Ammon's horn (tissue), 1 donor: Measurements from ENCODE around the gene MROH7.
A peak's percentile ranks its signal among the peaks of the same experiment; 100 is the strongest.

ENCODE experiments used
- DNase-seq: peaks from one replicate; pipeline ENCODE4 v3.0.0-alpha.2; 2016; ENCODE audit warnings: low spot score

MROH7 gene

DNA sequence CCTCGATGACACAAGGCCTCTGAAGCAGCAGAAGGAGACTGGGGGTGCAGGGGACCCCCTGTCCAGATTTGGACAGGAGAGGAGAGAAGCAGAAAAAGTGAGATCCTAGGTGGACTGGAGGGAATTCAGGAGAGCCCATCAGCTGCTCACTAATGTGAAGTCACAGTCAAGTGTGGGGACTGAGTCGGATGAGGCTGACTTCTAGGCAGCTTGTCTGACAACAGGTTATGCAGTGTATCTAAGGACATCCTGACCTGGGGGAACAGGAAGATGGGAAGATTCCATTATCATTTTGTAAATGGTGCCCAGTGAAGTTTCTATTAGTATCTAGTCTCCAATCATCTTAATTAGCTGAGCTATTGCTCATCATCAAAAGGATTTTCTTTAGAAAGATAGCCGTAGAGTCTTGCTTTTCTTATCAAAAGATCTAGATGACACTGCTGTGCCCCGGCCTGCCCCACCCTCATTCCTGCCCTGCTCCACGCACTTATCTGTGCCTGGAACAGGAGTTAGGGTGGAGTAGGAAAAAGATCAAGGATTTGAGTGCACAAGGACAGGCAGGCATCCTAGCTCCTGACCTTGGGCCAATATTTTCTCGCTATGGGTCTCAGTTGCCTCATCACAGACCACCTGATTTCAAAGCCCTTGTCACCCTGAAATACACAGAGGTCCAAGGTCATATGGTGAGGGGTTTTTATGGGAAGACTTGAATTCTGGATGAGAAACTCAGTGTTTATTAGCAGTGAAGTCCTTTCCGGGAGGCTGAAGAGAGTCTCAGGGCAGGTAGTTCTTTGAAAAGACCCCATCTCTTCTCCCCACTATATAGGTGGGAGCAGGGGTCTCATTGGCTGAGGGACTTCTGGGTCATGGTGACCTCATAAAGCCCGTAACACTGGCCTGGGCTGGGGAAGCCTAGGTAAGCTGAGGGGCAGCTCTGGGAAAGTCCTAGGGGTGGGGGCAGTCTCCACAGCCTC lies at the start of gene MROH7:
MROH7 (plus strand) TSS at position 924 of the 974 bp plus-strand sequence. CDS start 11,141 bp downstream, outside the sequence.
- DNase-seq = no peak

DNA sequence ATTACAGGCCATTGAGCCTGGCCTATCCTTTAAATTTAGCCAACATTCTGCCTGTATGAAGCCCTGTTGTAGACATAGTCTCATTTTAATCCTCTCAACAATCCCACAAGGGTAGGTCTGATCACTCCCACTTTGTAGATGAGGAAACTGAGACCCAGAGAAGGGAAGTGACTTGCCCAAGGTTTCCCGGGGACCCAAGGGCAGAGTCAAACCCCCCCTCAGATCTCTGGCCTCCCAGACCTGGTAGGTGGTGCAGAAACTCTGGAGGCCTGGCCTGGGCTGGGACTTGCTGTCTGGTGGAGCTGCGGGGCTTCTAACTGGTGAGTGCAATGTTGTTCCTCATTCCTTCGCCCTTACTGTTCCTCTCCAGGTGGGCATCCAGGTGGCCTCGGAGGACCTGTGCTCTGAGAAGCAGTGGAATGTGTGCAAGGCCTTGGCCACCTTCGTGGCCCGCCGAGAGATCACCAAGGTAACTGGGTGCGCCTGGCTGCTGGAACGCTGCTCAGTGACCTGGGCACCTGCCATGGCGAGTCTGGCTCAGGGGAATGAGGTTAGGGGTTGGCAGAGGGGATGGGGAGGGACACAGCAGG lies 47.9 kb upstream of the MROH7 start:
- no peak for DNase-seq

DNA sequence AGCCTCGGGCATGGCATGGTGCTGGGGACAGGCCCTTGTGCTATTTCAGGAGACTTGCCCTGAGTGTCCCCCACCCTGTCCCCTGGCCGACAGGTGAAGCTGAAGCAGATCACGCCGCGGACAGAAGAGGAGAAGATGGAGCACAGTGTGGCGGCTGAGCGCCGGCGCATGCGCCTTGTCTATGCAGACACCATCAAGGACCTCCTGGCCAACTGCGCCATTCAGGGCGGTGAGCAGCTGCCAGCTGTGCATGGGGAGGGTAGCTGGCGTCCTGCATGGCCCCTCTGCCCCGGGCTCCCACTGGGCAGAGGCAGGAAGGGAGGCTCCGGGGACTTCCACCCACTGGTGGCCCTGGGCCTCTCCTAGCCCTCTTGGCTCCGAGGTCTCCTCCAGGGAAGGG lies 47.1 kb upstream of the MROH7 start:
- DNase-seq = no peak

DNA sequence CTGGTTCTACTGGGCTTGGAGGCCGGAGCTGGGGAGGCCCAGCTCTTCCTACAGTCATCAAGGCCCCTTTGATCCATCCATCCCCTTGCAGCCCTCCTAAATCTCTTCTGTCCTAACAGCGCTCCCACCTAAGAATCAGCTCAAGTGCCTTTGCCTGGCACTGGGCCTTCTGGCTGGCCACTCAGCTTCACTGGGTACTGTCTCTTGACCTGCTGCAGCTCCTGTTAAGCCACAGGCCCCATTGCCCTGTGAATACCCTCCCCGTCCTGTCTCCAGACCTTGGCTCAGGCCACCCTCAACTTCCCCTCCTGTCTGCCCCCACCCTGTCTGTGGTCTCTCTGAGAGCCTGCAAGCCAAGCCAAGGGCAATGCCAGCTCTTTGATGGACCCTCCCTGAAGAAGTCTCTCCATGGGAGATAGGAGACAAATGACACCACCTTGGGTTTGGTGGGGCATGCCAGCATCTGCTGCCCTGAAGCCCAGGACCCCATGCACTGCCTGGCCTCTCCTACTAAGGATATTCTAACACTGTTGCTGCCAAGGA lies 45.6 kb upstream of the MROH7 start:
- DNase-seq = no peak

GRCh38 chr1:54596756-54597155 lies 44.8 kb upstream of the MROH7 start:
- no peak for DNase-seq

DNA sequence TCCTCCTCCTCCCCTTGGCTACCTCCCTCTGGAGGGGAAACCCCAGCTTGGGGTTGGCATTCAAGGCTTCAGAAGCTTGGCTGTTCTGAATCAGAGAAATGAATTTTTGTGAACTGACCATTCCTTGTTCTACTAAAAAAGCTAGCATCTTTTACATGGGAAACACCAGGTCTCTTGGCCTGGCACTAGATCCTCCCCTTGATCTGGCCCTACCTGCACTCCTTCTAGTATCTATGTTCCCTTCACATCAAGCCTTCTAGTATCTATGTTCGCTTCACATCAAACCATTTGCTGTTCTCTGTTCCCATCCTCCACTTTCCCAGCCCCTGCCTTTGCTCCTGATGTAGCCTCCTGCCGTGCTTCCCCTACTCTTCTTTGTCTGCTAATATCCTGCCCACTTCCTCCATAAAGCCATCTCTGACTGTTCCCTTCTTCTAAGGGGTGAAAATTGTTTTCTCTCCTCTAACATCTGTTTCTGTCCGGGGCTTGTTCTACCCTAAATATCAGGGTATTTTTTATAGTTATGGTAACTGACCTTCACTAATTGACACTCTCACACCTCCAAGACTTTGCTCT lies 44.0 kb upstream of the MROH7 start:
- DNase-seq = no peak

- DNase-seq = no peak
These were observed 42.3 kb upstream of the MROH7 start for GRCh38 chr1:54599211-54599823.

GRCh38 chr1:54600947-54601721 lies 40.5 kb upstream of the MROH7 start:
- no peak for DNase-seq

DNA sequence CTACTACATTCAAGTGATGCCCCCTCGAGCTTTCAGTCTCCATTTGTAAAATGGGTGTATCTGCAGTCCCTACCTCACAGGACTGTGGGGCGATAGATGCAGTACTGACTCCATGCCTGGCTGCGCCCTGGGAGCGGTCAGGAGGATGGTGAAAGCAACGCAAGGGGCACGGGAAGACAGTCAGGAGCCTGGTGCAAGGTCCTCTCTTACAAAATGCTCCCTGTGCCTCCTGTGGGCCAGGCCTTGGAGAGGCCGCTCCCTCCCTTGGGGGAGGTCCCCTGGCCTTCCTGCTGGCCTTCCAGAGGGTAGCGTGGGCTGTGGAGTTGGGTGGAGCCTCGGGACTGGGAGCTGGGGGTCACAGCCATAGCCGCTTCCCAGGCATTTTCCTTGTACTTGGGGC lies 39.9 kb upstream of the MROH7 start:
- DNase-seq = no peak

- no peak for DNase-seq
These were observed 39.0 kb upstream of the MROH7 start for GRCh38 chr1:54602554-54602953.

GRCh38 chr1:54603241-54603640 lies 38.3 kb upstream of the MROH7 start:
- no peak for DNase-seq

DNA sequence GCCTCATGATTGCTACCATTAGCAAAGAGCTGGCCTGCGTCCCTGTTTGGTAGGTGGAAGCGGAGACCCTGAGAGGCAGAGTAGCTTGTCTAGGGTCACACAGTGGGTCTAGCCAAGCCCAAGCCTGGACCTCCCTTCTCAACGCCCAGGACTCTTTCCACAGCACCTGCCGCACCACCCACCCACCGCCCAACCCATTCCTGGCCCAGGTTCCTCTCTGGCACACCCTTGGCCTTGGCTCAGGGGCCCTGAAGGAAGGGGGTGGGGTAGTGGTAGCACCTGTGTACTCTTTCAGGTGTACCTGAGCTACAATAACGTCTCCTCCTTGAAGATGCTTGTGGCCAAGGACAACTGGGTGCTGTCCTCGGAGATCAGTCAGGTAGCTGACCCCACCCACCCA lies 37.5 kb upstream of the MROH7 start:
- DNase-seq = no peak

- DNase-seq = no peak
These were observed 36.8 kb upstream of the MROH7 start for GRCh38 chr1:54604572-54605370.

- DNase-seq = no peak
These were observed 35.2 kb upstream of the MROH7 start for GRCh38 chr1:54606096-54606989.

DNA sequence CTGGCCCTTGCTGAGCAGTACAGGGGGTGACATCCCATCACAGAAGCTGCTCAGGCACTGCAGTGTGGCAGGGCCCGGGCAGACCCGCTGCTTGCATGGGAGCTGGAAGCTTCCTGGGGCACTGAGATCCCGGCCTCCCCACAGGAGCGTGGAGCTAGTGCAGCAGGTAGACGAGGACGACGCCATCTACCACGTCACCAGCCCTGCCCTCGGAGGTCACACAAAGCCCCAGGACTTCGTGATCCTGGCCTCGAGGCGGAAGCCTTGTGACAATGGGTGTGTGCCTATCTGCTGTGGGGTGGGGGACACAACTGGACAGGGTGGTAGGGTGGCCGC lies 34.6 kb upstream of the MROH7 start:
- DNase-seq = no peak

DNA sequence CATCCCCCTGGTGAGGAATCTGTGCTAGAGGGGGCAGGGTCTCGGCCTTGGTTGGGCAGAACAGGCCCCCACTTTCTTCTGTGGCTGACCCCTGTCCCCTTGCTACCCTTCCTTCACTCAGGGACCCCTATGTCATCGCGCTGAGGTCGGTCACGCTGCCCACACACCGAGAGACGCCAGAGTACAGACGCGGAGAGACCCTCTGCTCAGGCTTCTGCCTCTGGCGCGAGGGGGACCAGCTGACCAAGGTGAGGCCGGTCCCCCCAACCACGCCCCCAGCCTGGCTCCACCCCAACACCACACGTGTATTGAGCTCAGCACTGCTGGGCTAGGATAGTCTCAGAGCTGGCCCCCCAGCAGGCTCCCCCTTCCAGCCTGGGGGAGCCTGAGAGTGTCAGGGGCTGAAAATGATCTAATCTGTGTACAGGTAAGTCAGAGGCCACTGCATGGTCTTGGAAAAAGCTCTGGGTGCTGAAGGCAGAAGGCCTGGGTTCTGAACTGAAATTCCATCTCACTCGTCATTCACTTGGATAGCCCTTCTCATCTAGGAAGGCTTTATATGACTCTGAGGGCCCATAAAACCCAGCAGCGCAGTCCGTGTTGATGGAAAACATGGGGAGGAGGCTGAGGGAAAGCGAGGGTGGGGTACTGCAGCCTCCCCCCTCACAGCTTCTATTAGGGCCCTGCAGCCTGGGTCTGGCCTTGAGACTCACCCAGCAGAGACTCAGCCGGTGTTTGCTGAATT lies 33.6 kb upstream of the MROH7 start:
- DNase-seq = no peak

- DNase-seq = no peak
These were observed 32.9 kb upstream of the MROH7 start for GRCh38 chr1:54608566-54609230.

- DNase-seq = peak; percentile 65
These were observed 32.2 kb upstream of the MROH7 start for GRCh38 chr1:54609301-54609921.
